ENCODE results near the gene SP110. TPM values are rescaled to one million over a fixed set of nuclear protein-coding genes. Genes with fewer than 3 reads are reported as not detected.

The SP110 gene
- total and polyA plus RNA-seq, 9 of the 15 experiments (the other 6 are each of a cell fraction or from before 2014, with no cell fraction given): 3.6 to 11.0 (median 7.1) TPM

- TF ChIP-seq ETV5 (CRISPR knock-in tag; IDR thresholded peaks at IDR 0.05; ENCODE audit: low read depth) (no peak), RBM25 (IDR thresholded peaks at IDR 0.05; ENCODE audit: low read depth, low read length, severe bottlenecking) (peak; percentile 7), ARHGAP35 (IDR thresholded peaks at IDR 0.05; ENCODE audit: partially characterized antibody) (no peak), NR3C1 (CRISPR knock-in tag; IDR thresholded peaks at IDR 0.05) (no peak), KLF1 (tag; IDR thresholded peaks at IDR 0.05) (no peak), PHTF2 (CRISPR knock-in tag; IDR thresholded peaks at IDR 0.05) (no peak), JUNB (CRISPR knock-in tag; conservative IDR thresholded peaks at IDR 0.05) (no peak), ZNF639 (CRISPR knock-in tag; conservative IDR thresholded peaks at IDR 0.05 in 1 of 2, IDR thresholded peaks at IDR 0.05 in 1 of 2) (no peak), SNIP1 (IDR thresholded peaks at IDR 0.05; ENCODE audit: low read depth) (no peak), ZFPM2 (CRISPR knock-in tag; IDR thresholded peaks at IDR 0.05) (no peak), NR4A1 (CRISPR knock-in tag; IDR thresholded peaks at IDR 0.05) (no peak), NR4A1 (tag; IDR thresholded peaks at IDR 0.05) (no peak), FOXA1 (IDR thresholded peaks at IDR 0.05; ENCODE audit: borderline replicate concordance) (no peak), MEF2A (IDR thresholded peaks at IDR 0.05; ENCODE audit: control insufficient read depth, low read depth, low read length) (no peak)
- TF ChIP-seq, protein P1, sequence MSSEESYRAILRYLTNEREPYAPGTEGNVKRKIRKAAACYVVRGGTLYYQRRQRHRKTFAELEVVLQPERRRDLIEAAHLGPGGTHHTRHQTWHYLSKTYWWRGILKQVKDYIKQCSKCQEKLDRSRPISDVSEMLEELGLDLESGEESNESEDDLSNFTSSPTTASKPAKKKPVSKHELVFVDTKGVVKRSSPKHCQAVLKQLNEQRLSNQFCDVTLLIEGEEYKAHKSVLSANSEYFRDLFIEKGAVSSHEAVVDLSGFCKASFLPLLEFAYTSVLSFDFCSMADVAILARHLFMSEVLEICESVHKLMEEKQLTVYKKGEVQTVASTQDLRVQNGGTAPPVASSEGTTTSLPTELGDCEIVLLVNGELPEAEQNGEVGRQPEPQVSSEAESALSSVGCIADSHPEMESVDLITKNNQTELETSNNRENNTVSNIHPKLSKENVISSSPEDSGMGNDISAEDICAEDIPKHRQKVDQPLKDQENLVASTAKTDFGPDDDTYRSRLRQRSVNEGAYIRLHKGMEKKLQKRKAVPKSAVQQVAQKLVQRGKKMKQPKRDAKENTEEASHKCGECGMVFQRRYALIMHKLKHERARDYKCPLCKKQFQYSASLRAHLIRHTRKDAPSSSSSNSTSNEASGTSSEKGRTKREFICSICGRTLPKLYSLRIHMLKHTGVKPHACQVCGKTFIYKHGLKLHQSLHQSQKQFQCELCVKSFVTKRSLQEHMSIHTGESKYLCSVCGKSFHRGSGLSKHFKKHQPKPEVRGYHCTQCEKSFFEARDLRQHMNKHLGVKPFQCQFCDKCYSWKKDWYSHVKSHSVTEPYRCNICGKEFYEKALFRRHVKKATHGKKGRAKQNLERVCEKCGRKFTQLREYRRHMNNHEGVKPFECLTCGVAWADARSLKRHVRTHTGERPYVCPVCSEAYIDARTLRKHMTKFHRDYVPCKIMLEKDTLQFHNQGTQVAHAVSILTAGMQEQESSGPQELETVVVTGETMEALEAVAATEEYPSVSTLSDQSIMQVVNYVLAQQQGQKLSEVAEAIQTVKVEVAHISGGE (CRISPR knock-in tag; IDR thresholded peaks at IDR 0.05): no peak
- TF ChIP-seq, protein P2, sequence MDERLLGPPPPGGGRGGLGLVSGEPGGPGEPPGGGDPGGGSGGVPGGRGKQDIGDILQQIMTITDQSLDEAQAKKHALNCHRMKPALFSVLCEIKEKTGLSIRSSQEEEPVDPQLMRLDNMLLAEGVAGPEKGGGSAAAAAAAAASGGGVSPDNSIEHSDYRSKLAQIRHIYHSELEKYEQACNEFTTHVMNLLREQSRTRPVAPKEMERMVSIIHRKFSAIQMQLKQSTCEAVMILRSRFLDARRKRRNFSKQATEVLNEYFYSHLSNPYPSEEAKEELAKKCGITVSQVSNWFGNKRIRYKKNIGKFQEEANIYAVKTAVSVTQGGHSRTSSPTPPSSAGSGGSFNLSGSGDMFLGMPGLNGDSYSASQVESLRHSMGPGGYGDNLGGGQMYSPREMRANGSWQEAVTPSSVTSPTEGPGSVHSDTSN (CRISPR knock-in tag; IDR thresholded peaks at IDR 0.05; ENCODE audit: low read depth): no peak
- TF ChIP-seq, protein P2 (tag; conservative IDR thresholded peaks at IDR 0.05; ENCODE audit: low read depth): peak; percentile 44; the same call in 1 of the 2 replicates
- TF ChIP-seq, protein P3, sequence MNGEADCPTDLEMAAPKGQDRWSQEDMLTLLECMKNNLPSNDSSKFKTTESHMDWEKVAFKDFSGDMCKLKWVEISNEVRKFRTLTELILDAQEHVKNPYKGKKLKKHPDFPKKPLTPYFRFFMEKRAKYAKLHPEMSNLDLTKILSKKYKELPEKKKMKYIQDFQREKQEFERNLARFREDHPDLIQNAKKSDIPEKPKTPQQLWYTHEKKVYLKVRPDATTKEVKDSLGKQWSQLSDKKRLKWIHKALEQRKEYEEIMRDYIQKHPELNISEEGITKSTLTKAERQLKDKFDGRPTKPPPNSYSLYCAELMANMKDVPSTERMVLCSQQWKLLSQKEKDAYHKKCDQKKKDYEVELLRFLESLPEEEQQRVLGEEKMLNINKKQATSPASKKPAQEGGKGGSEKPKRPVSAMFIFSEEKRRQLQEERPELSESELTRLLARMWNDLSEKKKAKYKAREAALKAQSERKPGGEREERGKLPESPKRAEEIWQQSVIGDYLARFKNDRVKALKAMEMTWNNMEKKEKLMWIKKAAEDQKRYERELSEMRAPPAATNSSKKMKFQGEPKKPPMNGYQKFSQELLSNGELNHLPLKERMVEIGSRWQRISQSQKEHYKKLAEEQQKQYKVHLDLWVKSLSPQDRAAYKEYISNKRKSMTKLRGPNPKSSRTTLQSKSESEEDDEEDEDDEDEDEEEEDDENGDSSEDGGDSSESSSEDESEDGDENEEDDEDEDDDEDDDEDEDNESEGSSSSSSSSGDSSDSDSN (IDR thresholded peaks at IDR 0.05; ENCODE audit: borderline replicate concordance in 1 of 2, low read depth in 2 of 2, low read length in 2 of 2): no peak
Observed at GRCh38 chr2:230218421-230218820, 1.4 kb downstream of the SP110 start (continued).

Data from K562 (cell line).